Adipose tissue (tissue), 3 donors: ENCODE results near the gene SPINK5. TPM values are rescaled to one million over a fixed set of nuclear protein-coding genes. Genes with fewer than 3 reads are reported as not detected.
"Not testable (repeated sequence)": the region's sequence is repeated elsewhere in the genome, so short reads cannot be mapped to it uniquely, and the experiment has no call there.

Source experiments
- H3K27ac ChIP-seq: one replicate; pipeline ENCODE4 v1.5.1; 2013; ENCODE audit warnings: low read depth, low read length
- WGBS, 3 donors: extraction: QIAGEN DNeasy Blood & Tissue Kit; methylation state at CpG; one replicate each; pipeline ENCODE4 v1.1.7; 2013; 5-methylcytosine and 5-hydroxymethylcytosine counted together
- polyA plus RNA-seq, 3 donors: library from polyadenylated mRNA; stranded (reverse); fragments of 200-250 nt; gene quantifications; one replicate each; pipeline ENCODE4 v1.2.3, GENCODE V29; 2013
- donor health status: healthy with polysubstance abuse.
- donor health status: Bipolar disorder and iron deficiency.
- donor health status: healthy.

The SPINK5 gene
- 1 to 10 TPM in 1 of 3 donors, under 1 TPM in 2; 0.41 to 1.2 (median 0.98) TPM for polyA plus RNA-seq

DNA sequence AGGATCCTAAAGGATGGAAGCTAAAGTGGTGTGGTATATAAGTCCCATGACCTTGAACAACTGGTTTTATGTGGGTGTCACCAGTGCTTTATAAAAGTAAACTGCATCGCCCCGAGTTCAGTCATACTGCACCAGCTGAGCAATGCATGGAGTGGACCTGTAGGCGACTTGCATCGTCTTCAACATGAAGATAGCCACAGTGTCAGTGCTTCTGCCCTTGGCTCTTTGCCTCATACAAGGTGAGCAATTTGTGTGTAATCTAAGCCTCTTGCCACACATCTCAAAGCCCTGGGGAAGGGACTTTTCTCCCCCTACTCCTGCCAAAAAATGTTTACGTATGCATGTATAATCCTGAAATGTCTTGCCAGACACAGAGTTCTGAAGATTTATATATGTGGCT is at the start of gene SPINK5:
TSS of gene SPINK5 (plus strand) at position 120 of the 400 bp plus-strand sequence. CDS start at position 185, 65 bp downstream.
- H3K27ac ChIP-seq: no peak within 1 kb of the TSS
- 84 to 90% (median 87%) methylated on average over 5 of the region's 5 CpGs for WGBS, 3 donors

DNA sequence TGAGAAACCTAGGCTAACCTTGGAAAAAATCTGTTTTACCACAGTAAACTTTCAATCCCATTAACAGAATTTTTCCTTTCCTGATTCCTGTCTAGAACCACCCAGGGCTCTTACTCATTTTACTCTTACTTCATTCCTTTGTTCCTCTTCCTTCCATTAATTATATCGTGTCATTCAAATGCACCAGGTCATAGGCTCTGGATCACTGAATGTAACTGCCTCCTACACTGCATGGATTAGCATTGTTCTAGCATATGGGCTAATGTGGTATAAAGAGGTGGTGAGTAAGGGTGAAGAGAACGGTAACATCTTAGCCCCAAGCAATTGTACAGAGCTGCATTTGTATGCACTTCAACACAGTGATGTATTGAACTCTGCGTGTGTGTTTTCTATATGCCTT is 49.5 kb upstream of the SPINK5 start:
- H3K27ac ChIP-seq: no peak overlapping the region
- WGBS, 3 donors: 73 to 85% (median 85%) methylated on average over 3 of the region's 3 CpGs

DNA sequence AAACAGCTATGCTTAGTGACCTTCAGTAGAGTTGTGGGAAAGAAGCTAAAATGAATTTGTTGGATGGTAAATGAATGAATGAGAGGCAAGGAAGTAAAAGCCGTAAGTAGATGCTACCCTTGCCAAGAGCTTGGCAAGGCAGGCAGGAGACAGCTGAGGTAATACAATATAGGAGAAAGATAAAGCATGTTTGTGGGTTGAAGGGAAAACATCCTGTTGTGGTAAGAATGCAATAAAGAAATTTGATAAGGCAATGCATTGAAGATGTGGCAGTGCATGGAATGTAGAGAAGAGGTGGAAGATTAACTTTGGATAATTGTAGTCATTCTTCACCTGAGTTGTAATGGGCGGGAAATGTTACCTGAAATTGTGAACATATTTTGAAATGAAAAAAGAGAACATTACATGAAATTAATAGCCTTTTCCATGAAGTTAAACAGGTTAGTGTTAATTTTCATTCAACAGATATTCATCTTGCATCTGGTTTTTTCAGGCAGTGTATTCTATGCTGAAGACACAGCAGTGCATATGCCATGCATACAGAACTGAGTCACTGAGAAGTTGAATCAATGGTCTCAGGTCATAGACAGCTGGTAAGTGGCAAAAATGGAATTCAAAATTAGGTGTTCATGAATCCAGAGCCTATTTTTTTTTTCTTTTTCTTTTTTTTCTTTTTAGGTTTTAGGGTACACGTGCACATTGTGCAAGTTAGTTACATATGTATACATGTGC is 43.4 kb upstream of the SPINK5 start:
- WGBS, 3 donors: 75 to 85% (median 82%) methylated on average over 3 of the region's 3 CpGs
- no peak overlapping the region for H3K27ac ChIP-seq

GRCh38 chr5:148027505-148027904 is 36.3 kb upstream of the SPINK5 start:
- H3K27ac ChIP-seq: no peak overlapping the region
- 57 to 83% (median 80%) methylated on average over 3 of the region's 3 CpGs for WGBS, 3 donors

- H3K27ac ChIP-seq: no peak overlapping the region
- WGBS, 3 donors: 84 to 94% (median 85%) methylated on average over 4 of the region's 4 CpGs
These were observed 34.6 kb upstream of the SPINK5 start for GRCh38 chr5:148029131-148029530.

GRCh38 chr5:148033134-148033533 is 30.6 kb upstream of the SPINK5 start:
- WGBS, 3 donors: 80 to 87% (median 84%) methylated on average over 1 of the region's 1 CpG

DNA sequence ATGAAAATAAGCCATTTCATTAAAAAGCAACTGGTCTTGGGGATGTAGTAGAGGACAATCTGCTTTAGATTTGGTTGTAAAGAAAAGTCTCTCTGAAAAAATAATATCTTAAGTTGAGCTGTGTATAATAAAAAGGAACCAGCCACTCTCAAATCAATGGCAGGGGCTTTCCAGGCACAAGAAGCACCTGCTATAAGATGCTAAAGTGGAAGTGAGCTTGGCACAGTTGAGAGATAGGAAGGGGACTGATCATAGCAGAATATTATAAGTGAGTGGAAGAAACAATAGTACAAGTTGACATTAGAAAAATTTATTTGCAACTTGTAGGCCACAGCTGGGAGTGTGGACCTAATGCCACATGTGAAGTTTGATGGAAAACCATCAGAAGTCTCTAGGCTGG is 28.1 kb upstream of the SPINK5 start:
- H3K27ac ChIP-seq: no peak overlapping the region

More at GRCh38 chr5:148033134-148033533, 30.6 kb upstream of the SPINK5 start:
- H3K27ac ChIP-seq: no peak overlapping the region

DNA sequence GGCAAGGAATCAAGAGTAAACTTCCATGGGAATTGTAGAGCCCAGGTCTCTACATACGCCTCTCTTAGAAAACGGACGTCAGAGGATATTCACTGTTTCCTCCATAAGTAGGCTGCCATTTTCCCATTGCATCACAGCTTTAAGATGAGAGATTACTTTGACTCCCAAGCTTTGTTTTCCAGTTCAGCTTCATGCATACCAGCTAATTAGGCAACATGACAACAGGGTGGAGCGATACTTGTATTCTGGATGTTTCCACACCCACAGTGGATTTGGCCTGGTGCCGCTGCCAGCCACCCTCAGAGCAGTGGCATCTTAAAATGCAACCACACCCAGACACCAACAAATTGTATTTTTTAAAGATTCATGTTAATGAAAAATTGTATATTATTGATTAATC is 20.9 kb upstream of the SPINK5 start:
- H3K27ac ChIP-seq: no peak overlapping the region
- 90 to 92% (median 92%) methylated on average over 5 of the region's 5 CpGs for WGBS, 3 donors

- no peak overlapping the region for H3K27ac ChIP-seq
- WGBS, 3 donors: 84 to 91% (median 89%) methylated on average over 2 of the region's 2 CpGs
These were observed 20.1 kb upstream of the SPINK5 start for GRCh38 chr5:148043705-148044104.

DNA sequence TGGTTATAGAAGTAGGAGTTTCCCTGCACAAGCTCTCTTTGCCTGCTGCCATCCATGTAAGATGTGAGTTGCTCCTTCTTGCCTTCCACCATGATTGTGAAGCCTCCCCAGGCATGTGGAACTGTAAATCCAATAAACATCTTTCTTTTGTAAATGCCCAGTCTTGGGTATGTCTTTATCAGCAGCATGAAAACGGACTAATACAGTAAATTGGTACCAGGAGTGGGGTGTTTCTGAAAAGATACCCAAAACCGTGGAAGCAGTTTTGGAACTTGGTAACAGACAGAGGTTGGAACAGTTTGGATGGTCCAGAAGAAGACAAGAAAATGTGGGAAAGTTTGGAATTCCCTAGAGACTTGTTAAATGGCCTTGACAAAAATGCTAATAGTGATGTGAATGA is 8.6 kb upstream of the SPINK5 start:
- WGBS, 3 donors: 69 to 78% (median 75%) methylated on average over 2 of the region's 2 CpGs
- H3K27ac ChIP-seq: not testable (repeated sequence)

GRCh38 chr5:148060309-148060708 is 3.5 kb upstream of the SPINK5 start:
- 18 to 49% (median 42%) methylated on average over 2 of the region's 2 CpGs for WGBS, 3 donors
- H3K27ac ChIP-seq: no peak overlapping the region

- H3K27ac ChIP-seq: no peak overlapping the region
These were observed 2.9 kb upstream of the SPINK5 start for GRCh38 chr5:148060881-148061280.

GRCh38 chr5:148070621-148071020 is 6.8 kb downstream of the SPINK5 start:
- WGBS, 3 donors: 78 to 83% (median 79%) methylated on average over 1 of the region's 1 CpG
- no peak overlapping the region for H3K27ac ChIP-seq

DNA sequence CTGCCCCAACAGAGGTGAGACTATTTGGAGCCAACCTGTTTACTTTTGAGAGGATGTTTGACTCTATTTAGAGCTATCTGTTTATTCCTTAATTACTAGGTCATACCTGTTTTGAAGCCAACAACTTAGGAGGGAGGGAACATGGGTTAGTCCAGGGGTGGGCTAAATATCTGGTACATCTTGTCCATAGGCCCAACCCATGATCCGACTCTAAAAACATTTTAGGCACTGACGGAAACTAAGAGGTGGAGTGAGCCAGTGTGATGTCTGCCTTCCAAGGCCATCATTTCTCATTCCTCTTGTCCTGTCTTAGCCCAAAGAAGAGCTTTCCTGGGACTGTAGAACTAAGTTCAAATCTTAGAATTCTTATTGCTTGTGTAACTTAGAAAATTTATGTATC is 8.4 kb downstream of the SPINK5 start:
- H3K27ac ChIP-seq: no peak overlapping the region
- WGBS, 3 donors: 87 to 92% (median 87%) methylated on average over 2 of the region's 2 CpGs

DNA sequence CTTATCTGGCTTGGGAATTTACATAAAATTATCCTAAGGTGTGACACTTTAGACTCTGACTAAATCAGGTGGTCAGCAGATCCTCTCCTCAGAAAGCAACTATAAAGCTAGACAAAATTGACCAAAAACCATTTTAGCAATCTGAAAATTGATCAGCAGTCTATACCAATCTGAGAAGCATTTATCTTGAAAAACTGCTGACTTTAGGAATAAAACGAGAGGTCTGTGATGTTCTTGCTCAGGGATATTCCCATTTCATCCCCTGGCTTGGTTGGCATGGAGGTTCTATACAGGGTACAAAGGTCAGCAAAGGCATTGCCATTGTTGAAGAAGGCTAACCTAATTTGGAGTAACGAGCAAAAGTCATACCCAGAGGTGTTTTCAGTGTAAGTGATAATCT is 11.7 kb downstream of the SPINK5 start:
- WGBS, 3 donors: 74 to 80% (median 79%) methylated on average over 2 of the region's 2 CpGs
- no peak overlapping the region for H3K27ac ChIP-seq

- 76 to 90% (median 87%) methylated on average over 1 of the region's 1 CpG for WGBS, 3 donors
- no peak overlapping the region for H3K27ac ChIP-seq
These were observed 19.4 kb downstream of the SPINK5 start for GRCh38 chr5:148083203-148083602.

GRCh38 chr5:148084269-148084668 is 20.5 kb downstream of the SPINK5 start:
- 69 to 80% (median 71%) methylated on average over 2 of the region's 2 CpGs for WGBS, 3 donors
- H3K27ac ChIP-seq: no peak overlapping the region

GRCh38 chr5:148085310-148085709 is 21.5 kb downstream of the SPINK5 start:
- H3K27ac ChIP-seq: no peak overlapping the region

- 67 to 82% (median 69%) methylated on average over 7 of the region's 7 CpGs for WGBS, 3 donors
- H3K27ac ChIP-seq: no peak overlapping the region
These were observed 22.4 kb downstream of the SPINK5 start for GRCh38 chr5:148085977-148086705.
